Activated CD4-positive, CD25-positive, alpha-beta regulatory T cell treated with anti-CD3 and anti-CD28 coated beads, Interleukin-2, amount 50 U/mL, for 72 hours (primary cell): ENCODE data around the gene ROR1.

Experiments
- DNase-seq: peaks from one replicate; pipeline ENCODE4 v3.0.0; 2021

Gene ROR1

GRCh38 chr1:64038965-64039364, 265.1 kb downstream of the ROR1 start:
- DNase-seq = no peak

- no peak for DNase-seq
These were observed 265.6 kb downstream of the ROR1 start for GRCh38 chr1:64039390-64039926.

DNA sequence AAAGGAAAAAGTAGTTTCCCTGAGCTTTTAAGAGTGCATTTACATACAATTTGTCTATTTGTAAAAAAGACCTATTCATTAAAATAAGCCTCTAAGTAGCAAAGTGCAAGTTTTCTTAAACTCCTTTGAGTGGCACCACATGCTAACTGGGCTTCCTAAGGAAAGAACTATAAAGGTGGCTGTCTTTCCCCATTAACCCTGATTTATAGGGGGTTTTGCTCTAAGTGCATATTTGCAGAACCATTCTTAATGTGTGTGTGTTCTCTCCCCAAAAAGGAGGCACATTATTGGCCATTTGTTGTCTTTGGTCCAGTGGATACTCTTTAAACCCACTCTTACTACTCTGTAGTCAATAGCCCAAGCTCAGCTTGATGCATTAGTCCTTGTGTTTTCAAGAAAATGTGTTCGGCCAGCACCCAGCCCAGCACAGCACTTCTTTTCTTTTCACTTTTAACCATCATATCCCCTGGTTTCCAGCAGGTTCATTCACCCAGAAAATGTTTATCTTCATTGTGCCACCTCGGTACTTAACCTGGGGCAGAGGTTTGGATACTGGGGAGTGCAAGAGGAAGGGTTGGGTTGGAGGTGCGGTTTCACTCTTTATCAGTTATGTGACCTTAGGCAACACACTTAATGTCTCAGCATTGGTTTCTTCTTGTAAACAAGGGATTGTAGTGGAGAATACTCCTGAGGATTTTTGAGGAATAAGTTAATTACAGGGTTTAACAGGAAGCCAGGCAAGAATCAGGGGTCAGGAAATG, 267.7 kb downstream of the ROR1 start:
- no peak for DNase-seq

DNA sequence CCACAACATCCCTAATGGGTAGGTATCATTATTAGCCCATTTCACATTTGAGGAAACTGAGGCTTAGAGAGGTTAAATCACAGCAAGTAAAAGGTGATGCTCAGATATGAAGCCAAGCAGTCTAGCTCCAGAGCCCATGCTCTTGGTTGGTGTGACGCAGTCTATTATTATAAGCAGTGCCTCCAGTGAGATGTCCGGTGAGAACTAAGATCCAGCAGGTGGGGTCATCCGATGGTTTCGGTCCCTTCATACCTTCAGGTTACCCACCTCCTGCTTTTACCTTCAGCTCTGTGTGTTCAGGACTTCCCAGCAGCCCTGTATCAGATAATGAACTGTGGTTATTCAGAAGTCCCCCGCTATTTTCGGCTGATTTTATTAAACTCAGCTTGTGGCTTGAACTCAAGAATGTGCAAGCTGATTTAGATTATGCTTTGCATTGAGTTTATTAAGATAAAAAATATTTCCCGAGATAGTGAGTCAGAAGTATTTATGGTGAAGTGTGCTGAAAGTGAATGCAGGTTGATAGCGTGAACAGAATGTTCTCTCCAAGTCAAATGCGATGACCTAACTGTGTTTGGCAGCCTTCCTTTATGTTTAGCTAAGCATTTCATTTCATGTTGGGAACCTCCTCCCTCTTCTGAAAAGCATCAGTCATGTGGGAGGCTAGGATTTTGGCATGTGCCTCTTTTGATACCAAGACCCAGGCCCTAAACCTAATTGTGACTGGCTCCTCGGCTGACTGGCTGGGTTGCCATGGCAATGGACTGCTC, 268.7 kb downstream of the ROR1 start:
- DNase-seq = no peak

DNA sequence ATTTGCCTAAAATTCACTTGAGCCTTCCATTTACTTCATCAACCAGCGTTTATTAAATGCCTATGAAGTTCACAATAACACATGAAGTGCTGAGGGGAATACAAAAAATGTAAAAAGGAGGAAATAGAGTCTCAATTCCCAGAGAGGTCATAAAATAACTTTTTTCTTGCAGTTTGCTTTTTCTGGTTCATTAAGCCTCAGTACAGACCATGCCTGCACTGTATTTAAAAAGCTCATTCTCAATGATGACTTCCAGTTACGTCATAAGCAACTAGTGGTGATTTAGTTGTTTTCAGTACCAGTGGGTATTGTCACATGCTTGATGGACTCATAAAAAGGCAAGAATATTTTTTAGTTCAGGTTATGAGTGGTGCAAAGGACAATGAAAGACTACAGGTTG, 269.5 kb downstream of the ROR1 start:
- DNase-seq = no peak

- no peak for DNase-seq
These were observed 270.2 kb downstream of the ROR1 start for GRCh38 chr1:64043976-64044375.

DNA sequence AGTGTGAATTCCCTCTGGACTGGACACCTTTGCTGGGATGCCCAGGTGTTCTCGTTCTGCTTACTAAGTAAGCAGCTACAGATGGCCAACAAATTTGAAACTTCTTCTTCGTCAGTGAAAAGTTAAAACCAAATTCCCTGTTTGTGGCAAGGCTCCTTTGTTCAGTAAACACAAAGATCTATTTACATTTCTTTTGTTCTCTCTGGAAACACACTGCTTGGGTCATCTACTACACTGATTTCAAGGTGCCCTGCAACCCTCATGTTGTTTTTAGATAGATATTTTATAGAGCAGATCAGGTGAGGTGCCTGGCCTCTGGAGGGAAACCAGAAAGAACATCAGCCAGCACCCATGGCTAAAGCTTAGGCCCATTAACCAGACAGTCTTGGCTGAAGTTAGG, 272.4 kb downstream of the ROR1 start:
- DNase-seq = no peak

GRCh38 chr1:64046891-64047290, 273.1 kb downstream of the ROR1 start:
- DNase-seq = no peak

DNA sequence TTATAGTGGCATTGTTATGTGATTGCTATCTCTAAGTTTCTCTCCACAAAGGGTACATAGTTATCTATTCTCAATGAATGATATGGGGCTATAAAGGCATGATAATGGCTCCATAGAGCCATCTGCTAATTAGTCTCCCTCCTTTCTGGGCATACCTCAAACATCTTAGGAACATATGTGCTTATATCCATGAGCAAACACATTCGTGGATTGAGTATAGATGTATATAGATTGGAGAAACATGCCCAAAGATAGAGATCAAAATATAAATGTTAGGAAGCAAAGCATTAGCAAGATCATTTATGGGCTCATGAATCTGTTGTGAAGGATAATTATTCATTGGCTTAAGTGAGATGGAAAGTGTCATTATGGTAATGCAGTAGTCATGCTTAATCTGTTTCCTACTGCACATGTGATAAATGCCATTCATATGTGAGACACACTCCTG, 273.8 kb downstream of the ROR1 start:
- no peak for DNase-seq

GRCh38 chr1:64049900-64050540, 276.2 kb downstream of the ROR1 start:
- no peak for DNase-seq

- no peak for DNase-seq
These were observed 276.8 kb downstream of the ROR1 start for GRCh38 chr1:64050601-64051000.

DNA sequence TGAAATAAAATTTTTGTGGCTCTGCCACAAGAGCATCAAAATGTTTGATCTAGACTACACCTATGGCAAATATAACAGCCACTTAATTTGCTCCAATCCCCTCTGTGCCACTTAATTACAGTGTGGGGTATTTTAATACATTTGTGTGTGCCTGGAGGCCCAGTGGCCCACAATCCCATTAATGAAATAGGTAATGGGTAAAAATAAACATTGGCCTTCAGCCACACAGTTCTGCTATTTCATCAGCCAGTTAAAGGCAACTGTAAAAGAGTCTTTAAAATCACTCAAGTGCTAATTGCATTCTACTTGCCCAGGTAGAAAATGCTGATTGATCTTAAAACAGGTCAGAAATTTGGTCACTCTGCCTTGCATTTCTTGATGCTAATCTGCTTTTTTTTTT, 278.0 kb downstream of the ROR1 start:
- no peak for DNase-seq

GRCh38 chr1:64052777-64053176, 279.0 kb downstream of the ROR1 start:
- no peak for DNase-seq

DNA sequence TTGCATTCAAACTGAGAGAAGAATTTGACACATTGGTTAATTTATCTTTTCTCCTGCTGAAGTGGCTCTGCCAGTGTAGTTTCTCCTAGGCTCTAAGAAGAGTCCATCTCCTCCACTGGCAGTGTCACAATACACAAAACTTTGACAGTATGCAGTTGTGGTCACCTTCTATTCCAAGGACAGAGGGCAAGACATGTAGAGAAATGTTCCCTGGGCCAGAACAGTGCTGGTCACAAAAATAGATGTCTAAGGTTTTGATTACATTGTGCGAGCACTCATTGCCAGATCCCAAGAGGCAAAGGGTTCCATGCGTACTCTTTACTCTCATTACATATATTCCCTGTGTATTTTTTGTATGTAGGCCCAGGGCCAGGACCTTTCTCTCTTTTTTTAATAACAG, 281.5 kb downstream of the ROR1 start:
- DNase-seq = no peak

DNA sequence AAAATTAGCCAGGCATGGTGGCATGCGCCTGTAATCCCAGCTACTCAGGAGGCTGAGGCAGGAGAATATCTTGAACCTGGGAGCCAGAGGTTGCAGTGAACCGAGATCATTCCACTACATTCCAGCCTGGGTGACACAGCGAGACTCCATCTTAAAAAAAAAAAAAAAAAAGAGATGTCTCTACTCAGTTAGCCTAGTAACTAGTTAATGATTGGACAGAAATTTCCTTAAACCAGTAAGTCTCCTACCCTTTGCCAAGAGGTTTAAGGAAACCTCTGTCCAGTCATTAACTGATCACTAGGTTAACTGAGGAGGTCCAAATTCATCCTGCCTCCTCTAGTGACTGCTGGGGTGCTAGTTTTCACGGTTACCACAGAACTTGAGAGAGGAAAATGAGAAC, 285.7 kb downstream of the ROR1 start:
- DNase-seq = no peak

DNA sequence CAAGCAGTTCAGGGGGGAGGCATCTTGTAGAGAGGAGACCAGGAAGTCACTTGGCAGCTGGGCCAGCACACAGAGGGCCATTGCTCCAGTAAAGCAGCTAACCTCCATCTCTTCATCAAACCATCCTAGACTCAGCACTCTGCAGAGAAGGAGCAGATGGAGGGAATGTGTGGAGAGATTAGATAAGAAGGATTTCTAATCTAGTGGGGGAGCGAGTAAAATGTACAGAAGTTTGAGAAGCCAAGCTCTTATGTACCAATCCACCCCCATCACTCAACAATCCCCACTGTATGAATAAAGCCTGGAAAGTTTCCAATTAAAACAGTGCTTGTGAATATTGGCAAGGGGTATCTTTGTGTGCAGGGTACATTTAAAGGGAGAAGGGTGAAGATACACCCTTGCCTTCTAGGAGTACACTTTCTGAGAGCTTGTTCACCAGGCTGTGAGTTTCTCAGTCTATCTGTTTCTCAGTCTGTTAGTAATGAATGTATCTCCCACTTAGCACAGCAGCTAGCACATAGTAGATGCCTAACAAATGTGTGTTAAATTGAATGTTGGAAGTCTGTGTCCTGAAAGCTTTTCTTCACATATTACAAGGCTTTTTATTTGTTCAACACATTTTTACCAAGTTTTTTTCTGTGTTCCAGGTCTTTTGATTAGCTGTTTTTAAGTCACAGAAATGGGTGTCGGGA, 286.9 kb downstream of the ROR1 start:
- no peak for DNase-seq

GRCh38 chr1:64061430-64062104, 287.8 kb downstream of the ROR1 start:
- DNase-seq = no peak

DNA sequence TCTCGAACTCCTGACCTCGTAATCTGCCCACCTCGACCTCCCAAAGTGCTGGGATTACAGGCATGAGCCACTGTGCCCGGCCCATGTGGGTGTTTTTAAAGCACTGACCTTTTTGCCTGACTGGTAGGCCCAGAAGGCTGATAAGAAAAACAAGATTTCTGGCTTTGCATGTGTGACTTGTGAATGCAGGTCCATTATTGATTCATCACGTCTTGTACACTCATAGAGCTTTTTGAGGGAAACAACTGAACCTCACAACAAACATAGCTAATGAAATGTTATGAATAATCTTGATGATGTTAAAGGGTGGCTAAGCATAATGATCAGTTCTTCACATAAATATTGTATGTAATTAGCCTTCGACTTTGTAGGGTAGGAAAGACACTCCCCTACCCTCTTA, 288.7 kb downstream of the ROR1 start:
- no peak for DNase-seq

GRCh38 chr1:64062941-64063581, 289.2 kb downstream of the ROR1 start:
- no peak for DNase-seq

DNA sequence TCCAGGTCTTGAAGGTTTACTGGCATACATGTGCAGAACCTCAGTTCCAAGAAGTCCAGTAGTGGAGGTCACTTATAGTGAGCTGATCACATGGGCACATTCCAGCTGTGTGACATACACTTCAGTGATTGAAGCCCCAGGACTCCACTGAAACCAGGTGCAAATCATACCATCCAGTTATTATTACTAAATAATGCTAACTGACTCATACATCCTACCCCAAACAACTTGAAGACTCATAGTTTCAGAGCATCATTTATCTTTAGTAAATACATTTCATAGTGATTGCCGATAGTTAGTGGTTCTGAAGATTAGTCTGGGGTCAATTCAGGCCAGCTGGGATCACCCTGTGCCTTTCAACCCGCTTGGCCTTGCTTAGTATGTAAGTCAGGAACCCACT, 291.8 kb downstream of the ROR1 start:
- no peak for DNase-seq

DNA sequence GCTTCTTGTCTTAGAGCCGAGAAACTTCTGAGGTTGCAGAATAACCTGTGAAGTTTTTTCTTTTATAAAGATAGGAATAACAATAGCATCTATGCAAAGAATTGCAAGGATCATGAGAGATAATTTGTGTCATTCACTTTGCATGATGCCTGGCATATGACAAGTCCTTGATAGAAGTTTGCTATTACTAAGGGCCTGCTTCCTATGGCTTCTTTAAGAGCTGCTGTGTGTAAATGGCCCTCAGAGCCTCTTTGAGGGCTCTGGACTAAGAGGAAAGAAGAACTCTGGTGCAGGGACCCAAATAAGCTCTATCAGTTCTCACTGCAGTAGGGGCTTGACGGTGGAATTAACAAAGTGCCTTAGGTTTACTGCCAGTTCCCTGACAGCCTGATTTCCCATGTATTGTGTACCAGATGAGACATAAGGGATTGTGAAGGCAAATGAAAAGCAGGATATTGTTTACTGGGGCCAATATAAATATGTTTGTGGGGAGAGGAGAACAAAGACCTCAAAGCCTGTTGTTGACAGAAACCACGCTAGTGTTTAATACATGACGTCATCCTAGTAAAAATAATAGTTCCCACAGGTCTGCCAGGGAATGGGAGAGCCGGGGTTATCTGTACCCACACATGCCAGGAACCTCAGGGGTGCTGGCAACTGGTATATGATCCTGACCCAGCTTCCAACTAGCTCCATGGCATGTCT, 298.4 kb downstream of the ROR1 start:
- no peak for DNase-seq
